ENCODE data around the gene GPR183. TPM values are rescaled to one million over a fixed set of nuclear protein-coding genes. Genes with fewer than 3 reads are reported as not detected.

The GPR183 gene
- total and polyA plus RNA-seq, 10 of the 15 experiments (the other 5 are each of a cell fraction or from before 2014, with no cell fraction given): 134 to 669 (median 225) TPM

DNA sequence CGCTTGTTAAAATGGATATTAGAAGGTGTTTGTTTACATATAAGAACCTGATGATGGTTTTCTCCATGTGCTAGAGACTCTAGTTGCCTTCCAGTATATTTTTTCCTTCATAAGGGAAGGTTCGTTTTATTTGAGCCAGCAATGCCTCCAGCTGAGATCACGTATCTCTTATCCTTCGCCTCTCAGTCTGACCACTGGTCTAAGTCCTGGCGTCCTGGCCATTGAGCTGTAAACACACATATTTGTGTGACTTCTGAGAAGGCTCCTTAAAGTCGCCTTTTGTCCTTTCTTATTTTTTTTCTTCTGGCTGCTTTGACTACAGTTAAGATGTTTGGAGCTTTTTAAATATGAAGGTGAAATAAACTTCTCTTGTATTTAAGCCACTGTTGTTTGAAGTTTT is 23.7 kb upstream of the GPR183 start (continued):
- TF ChIP-seq NRF1 (conservative IDR thresholded peaks at IDR 0.05; ENCODE audit: low read depth, low read length): no peak
- TF ChIP-seq, protein P1, sequence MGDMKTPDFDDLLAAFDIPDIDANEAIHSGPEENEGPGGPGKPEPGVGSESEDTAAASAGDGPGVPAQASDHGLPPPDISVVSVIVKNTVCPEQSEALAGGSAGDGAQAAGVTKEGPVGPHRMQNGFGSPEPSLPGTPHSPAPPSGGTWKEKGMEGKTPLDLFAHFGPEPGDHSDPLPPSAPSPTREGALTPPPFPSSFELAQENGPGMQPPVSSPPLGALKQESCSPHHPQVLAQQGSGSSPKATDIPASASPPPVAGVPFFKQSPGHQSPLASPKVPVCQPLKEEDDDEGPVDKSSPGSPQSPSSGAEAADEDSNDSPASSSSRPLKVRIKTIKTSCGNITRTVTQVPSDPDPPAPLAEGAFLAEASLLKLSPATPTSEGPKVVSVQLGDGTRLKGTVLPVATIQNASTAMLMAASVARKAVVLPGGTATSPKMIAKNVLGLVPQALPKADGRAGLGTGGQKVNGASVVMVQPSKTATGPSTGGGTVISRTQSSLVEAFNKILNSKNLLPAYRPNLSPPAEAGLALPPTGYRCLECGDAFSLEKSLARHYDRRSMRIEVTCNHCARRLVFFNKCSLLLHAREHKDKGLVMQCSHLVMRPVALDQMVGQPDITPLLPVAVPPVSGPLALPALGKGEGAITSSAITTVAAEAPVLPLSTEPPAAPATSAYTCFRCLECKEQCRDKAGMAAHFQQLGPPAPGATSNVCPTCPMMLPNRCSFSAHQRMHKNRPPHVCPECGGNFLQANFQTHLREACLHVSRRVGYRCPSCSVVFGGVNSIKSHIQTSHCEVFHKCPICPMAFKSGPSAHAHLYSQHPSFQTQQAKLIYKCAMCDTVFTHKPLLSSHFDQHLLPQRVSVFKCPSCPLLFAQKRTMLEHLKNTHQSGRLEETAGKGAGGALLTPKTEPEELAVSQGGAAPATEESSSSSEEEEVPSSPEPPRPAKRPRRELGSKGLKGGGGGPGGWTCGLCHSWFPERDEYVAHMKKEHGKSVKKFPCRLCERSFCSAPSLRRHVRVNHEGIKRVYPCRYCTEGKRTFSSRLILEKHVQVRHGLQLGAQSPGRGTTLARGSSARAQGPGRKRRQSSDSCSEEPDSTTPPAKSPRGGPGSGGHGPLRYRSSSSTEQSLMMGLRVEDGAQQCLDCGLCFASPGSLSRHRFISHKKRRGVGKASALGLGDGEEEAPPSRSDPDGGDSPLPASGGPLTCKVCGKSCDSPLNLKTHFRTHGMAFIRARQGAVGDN (IDR thresholded peaks at IDR 0.05): no peak
- no peak for TF ChIP-seq NR2C2 (IDR thresholded peaks at IDR 0.05; ENCODE audit: borderline replicate concordance, control insufficient read depth, insufficient read length, low read depth)
- no peak for TF ChIP-seq POLR2AphosphoS2 (IDR thresholded peaks at IDR 0.05; ENCODE audit: low read depth, low read length)
- TF ChIP-seq, protein P2, sequence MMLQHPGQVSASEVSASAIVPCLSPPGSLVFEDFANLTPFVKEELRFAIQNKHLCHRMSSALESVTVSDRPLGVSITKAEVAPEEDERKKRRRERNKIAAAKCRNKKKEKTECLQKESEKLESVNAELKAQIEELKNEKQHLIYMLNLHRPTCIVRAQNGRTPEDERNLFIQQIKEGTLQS (IDR thresholded peaks at IDR 0.05; ENCODE audit: borderline replicate concordance, extremely low read depth, low read depth, low read length): no peak
- no peak for TF ChIP-seq FOXM1 (IDR thresholded peaks at IDR 0.05; ENCODE audit: low read depth, low read length)
- TF ChIP-seq SIX5 (IDR thresholded peaks at IDR 0.05; ENCODE audit: low read depth, low read length, severe bottlenecking): no peak

DNA sequence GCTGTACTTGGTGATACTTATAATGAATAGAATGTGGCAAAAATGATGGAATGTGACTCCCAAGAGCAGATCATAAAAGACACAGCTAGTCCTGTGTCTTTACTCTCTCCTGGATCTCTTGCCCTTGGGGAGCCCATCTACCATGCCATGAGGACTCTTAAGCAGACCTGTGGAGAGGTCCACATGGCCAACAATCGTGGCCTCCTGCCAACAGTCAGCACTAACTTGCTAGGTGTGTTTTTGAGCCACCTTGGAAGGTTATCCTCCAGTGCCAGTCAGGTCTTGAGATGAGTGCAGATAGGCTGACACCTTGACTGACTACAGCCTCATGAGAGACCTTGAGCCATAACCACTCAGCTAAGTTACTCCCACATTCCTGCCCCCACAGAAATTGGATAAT is 22.3 kb upstream of the GPR183 start:
- H3K4me2 ChIP-seq (ENCODE audit: control insufficient read depth, insufficient read depth): no peak overlapping the region
- no peak overlapping the region for H2AFZ ChIP-seq (ENCODE audit: control insufficient read depth, low read depth, low read length)
- H3K9ac ChIP-seq (ENCODE audit: control insufficient read depth, insufficient read depth, low read length): no peak overlapping the region
- no peak for DNase-seq (ENCODE audit: low read depth, low spot score)
- no TSS peak for BruUV-seq (replicated peaks)
- no peak for ATAC-seq
- H3K27me3 ChIP-seq (replicated peaks in 1 of 2; ENCODE audit: control insufficient read depth in 2 of 2, insufficient read depth in 2 of 2, low read length in 1 of 2): no peaks in the 10 kb centered on the region
- H3K36me3 ChIP-seq (ENCODE audit: control insufficient read depth in 2 of 2, insufficient read depth in 2 of 2, low read length in 1 of 2): no peaks in the 10 kb centered on the region; a peak in 2 of 4 replicates
- no peak overlapping the region for H3K4me3 ChIP-seq
- in situ Hi-C loops (cut with MboI) (no loop called here), intact Hi-C loops (cut with micrococcal nuclease; ENCODE audit: unreplicated experiment) (no loop called here)
- H3K4me1 ChIP-seq (ENCODE audit: control insufficient read depth, insufficient read depth, low read length): peaks cover 37% of the 10 kb centered on the region
- no peaks in the 10 kb centered on the region for H4K20me1 ChIP-seq (ENCODE audit: control insufficient read depth, insufficient read depth)
- ChIA-PET SMC1A (ENCODE audit: uncharacterized antibody, unreplicated experiment) (interaction anchor here (1.3 to 8.6 kb wide), 12 partner anchors 8 to 59 kb away, joined by 3 to 118 read pairs (median 7); partner anchors contain the start of gene GPR183), POLR2A (no interaction called here), RAD21 (ENCODE audit: unreplicated experiment) (interaction anchor here (0.7 to 8.6 kb wide), 4 partner anchors 27 to 59 kb away, joined by 3 to 126 read pairs (median 6); partner anchors contain the start of gene GPR183), CTCF (interaction anchor here (1.0 to 1.4 kb wide), 3 partner anchors 9 to 63 kb away, joined by 3 to 4 read pairs (median 3); no protein-coding TSS in a partner anchor)
- no peak overlapping the region for H3K27ac ChIP-seq (ENCODE audit: control insufficient read depth, insufficient read depth)
- no peaks in the 10 kb centered on the region; the same call in 1 of the 3 replicates for H3K9me3 ChIP-seq (replicated peaks; ENCODE audit: control insufficient read depth, insufficient read depth, low read length)
- no peak for FAIRE-seq
- H3K79me2 ChIP-seq (ENCODE audit: control insufficient read depth, insufficient read depth, low read length): peaks cover 7% of the 10 kb centered on the region
- WGBS (ENCODE audit: insufficient coverage, insufficient replicate concordance, low lambda C conversion rate, missing lambda C conversion rate): 94% methylated on average over 1 of the region's 1 CpG
- TF ChIP-seq CBX3 (IDR thresholded peaks at IDR 0.05; ENCODE audit: borderline replicate concordance, low read depth): no peak
- no peak for TF ChIP-seq ZZZ3 (IDR thresholded peaks at IDR 0.05; ENCODE audit: control insufficient read depth, insufficient read length, low read depth)
- TF ChIP-seq BHLHE40 (IDR thresholded peaks at IDR 0.05; ENCODE audit: borderline replicate concordance in 1 of 2, low read depth in 2 of 2, low read length in 1 of 2): no peak
- TF ChIP-seq IRF4 (IDR thresholded peaks at IDR 0.05; ENCODE audit: low read depth, low read length): no peak
- TF ChIP-seq, protein P3, sequence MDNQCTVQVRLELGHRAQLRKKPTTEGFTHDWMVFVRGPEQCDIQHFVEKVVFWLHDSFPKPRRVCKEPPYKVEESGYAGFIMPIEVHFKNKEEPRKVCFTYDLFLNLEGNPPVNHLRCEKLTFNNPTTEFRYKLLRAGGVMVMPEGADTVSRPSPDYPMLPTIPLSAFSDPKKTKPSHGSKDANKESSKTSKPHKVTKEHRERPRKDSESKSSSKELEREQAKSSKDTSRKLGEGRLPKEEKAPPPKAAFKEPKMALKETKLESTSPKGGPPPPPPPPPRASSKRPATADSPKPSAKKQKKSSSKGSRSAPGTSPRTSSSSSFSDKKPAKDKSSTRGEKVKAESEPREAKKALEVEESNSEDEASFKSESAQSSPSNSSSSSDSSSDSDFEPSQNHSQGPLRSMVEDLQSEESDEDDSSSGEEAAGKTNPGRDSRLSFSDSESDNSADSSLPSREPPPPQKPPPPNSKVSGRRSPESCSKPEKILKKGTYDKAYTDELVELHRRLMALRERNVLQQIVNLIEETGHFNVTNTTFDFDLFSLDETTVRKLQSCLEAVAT (IDR thresholded peaks at IDR 0.05): no peak
- TF ChIP-seq, protein P4, sequence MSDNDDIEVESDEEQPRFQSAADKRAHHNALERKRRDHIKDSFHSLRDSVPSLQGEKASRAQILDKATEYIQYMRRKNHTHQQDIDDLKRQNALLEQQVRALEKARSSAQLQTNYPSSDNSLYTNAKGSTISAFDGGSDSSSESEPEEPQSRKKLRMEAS (IDR thresholded peaks at IDR 0.05; ENCODE audit: low read depth, low read length): no peak
- TF ChIP-seq IKZF2 (IDR thresholded peaks at IDR 0.05): no peak

All from GM12878 (cell line).